Measurements from ENCODE around the gene RPL10. TPM values are rescaled to one million over a fixed set of nuclear protein-coding genes. Genes with fewer than 3 reads are reported as not detected.

Gene RPL10
- total and polyA plus RNA-seq, 2 of the 8 experiments (the other 6 are each of a cell fraction or from before 2014, with no cell fraction given): 2,633 to 4,293 TPM

DNA sequence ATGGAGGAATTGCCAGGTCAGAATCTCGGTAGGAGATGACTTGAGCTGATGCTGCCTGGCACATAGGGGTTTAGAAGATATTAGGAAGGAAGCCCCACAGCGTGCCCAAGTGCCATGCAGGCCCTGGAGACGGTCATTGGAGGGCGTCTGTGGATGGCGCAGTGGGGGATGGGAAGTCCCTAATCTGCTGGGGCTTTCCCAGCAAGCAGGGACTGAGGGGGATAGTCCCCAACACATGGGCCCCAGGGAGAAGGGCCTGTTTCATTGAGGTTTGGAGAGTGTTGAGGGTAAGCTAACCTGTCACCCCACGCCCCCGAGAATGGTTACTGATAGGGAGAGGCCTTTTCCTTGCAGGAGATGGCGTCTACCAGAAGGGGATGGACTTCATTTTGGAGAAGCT is 21.0 kb downstream of the RPL10 start:
- H3K4me3 ChIP-seq (ENCODE audit: extremely low read depth in 1 of 4, insufficient read depth in 2 of 4, low read depth in 3 of 4, low read length in 4 of 4): no peak overlapping the region
- WGBS, 2 experiments (ENCODE audit: extremely low coverage in 1 of 2, insufficient coverage in 1 of 2, insufficient read length in 1 of 2, insufficient replicate concordance in 2 of 2, low coverage in 1 of 2, low lambda C conversion rate in 2 of 2, missing lambda C conversion rate in 1 of 2): 82% methylated on average over 2 of the region's 8 CpGs; no CpG with 5 or more reads in 1 of the 2 experiments
- TF ChIP-seq KDM1A (IDR thresholded peaks at IDR 0.05; ENCODE audit: borderline replicate concordance, low read length): no peak
- TF ChIP-seq GABPA (IDR thresholded peaks at IDR 0.05; ENCODE audit: borderline replicate concordance, insufficient read depth, low read length): no peak
- TF ChIP-seq CBX8 (IDR thresholded peaks at IDR 0.05; ENCODE audit: borderline replicate concordance, low read depth, low read length): no peak
- no peak for TF ChIP-seq JUN (IDR thresholded peaks at IDR 0.05; ENCODE audit: low read depth, low read length)
- TF ChIP-seq E2F6 (IDR thresholded peaks at IDR 0.05): no peak
- no peak for TF ChIP-seq MAFK (IDR thresholded peaks at IDR 0.05; ENCODE audit: low read depth, low read length)
- no peak for TF ChIP-seq BACH1 (IDR thresholded peaks at IDR 0.05; ENCODE audit: low read length)
- TF ChIP-seq RXRA (IDR thresholded peaks at IDR 0.05; ENCODE audit: insufficient read depth, low read depth, low read length): no peak
- TF ChIP-seq EP300 (IDR thresholded peaks at IDR 0.05; ENCODE audit: borderline replicate concordance in 1 of 2, low read depth in 2 of 2, low read length in 2 of 2): no peak
- no peak for TF ChIP-seq RNF2 (IDR thresholded peaks at IDR 0.05; ENCODE audit: borderline replicate concordance, low read depth, low read length, missing control alignments, poor library complexity, severe bottlenecking)
- no peak for TF ChIP-seq POLR2AphosphoS5 (IDR thresholded peaks at IDR 0.05; ENCODE audit: low read depth, low read length)

More for the DNA sequence above, 21.0 kb downstream of the RPL10 start:
- H3K14ac ChIP-seq (ENCODE audit: insufficient read length): no peak overlapping the region
- no peaks in the 10 kb centered on the region for H3K4me1 ChIP-seq (replicated peaks in 1 of 4; ENCODE audit: control insufficient read depth in 3 of 4, insufficient read depth in 4 of 4, low read length in 3 of 4)
- no peaks in the 10 kb centered on the region for H3K79me2 ChIP-seq (ENCODE audit: control insufficient read depth in 1 of 2, insufficient read depth in 2 of 2, low read length in 2 of 2)
- H3K4ac ChIP-seq (replicated peaks; ENCODE audit: insufficient read length, low read depth, low read length): no peak overlapping the region
- ChIA-PET CTCF (ENCODE audit: partially characterized antibody) (no interaction called here), POLR2A (ENCODE audit: partially characterized antibody) (interaction anchor here (1.2 to 8.7 kb wide), 2 partner anchors 14 to 19 kb away, joined by 3 to 76 read pairs; partner anchors contain the start of gene RPL10)
- H2BK20ac ChIP-seq (ENCODE audit: low read length): no peak overlapping the region
- H3K18ac ChIP-seq (ENCODE audit: extremely low read depth, low read length): no peak overlapping the region
- H4K8ac ChIP-seq (ENCODE audit: extremely low read depth, insufficient read depth, low read length): no peak overlapping the region
- H2AFZ ChIP-seq (ENCODE audit: low read length): no peak overlapping the region
- no peaks in the 10 kb centered on the region for H3K27me3 ChIP-seq (replicated peaks in 1 of 4; ENCODE audit: control insufficient read depth in 3 of 4, extremely low read depth in 1 of 4, insufficient read depth in 3 of 4, low read length in 3 of 4)
- H3K9me3 ChIP-seq (ENCODE audit: insufficient read depth in 2 of 2, low read depth in 1 of 2, low read length in 1 of 2): no peaks in the 10 kb centered on the region
- H2BK12ac ChIP-seq (ENCODE audit: low read depth, low read length): no peak overlapping the region
- H3K9ac ChIP-seq (replicated peaks in 1 of 4; ENCODE audit: extremely low read depth in 1 of 4, low read depth in 3 of 4, low read length in 3 of 4): no peak overlapping the region
- no peak overlapping the region for H4K91ac ChIP-seq (replicated peaks; ENCODE audit: insufficient read length, low read length)
- H3K36me3 ChIP-seq (ENCODE audit: control insufficient read depth in 2 of 4, insufficient read depth in 4 of 4, low read length in 3 of 4): 0 out of 8 replicates have a peak, but pooled peaks cover 0 to 3% (median 0%) of the 10 kb centered on the region in 4 experiments
- H2BK5ac ChIP-seq (ENCODE audit: low read depth, low read length): no peak overlapping the region
- H3K56ac ChIP-seq (replicated peaks; ENCODE audit: insufficient read length, low read depth, low read length): no peak overlapping the region
- H3K4me2 ChIP-seq (ENCODE audit: insufficient read depth in 1 of 2, low read depth in 2 of 2, low read length in 2 of 2): no peak overlapping the region
- H2AK5ac ChIP-seq (ENCODE audit: low read depth, low read length): no peak overlapping the region
- no peak overlapping the region for H3K27ac ChIP-seq (ENCODE audit: low read depth, low read length)
- H2BK120ac ChIP-seq (replicated peaks; ENCODE audit: low read depth, low read length): no peak overlapping the region
- no peak overlapping the region for H4K5ac ChIP-seq (ENCODE audit: insufficient read length, low read depth, low read length)
- H3K23ac ChIP-seq (ENCODE audit: insufficient read length): no peak overlapping the region
- H4K20me1 ChIP-seq (replicated peaks in 1 of 2; ENCODE audit: control insufficient read depth in 1 of 2, insufficient read depth in 2 of 2, low read length in 2 of 2): no peaks in the 10 kb centered on the region
- H3K79me1 ChIP-seq (ENCODE audit: low read depth, low read length): no peaks in the 10 kb centered on the region
- no peaks in the 10 kb centered on the region for H3K23me2 ChIP-seq (ENCODE audit: low read depth, low read length)
- FAIRE-seq: no peak
- H2BK15ac ChIP-seq (ENCODE audit: low read length): no peak overlapping the region
- no peak for DNase-seq (ENCODE audit: low read depth in 1 of 2, low spot score in 2 of 2)
